Measurements from ENCODE around the gene C1orf105.

- TF ChIP-seq POLR2AphosphoS5 (IDR thresholded peaks at IDR 0.05; ENCODE audit: low read depth, low read length) (no peak), POLR2A (IDR thresholded peaks at IDR 0.05; ENCODE audit: low read depth, low read length) (no peak), SPI1 (IDR thresholded peaks at IDR 0.05; ENCODE audit: low read depth, low read length) (no peak), TAF1 (IDR thresholded peaks at IDR 0.05; ENCODE audit: low read depth, low read length) (no peak), POU2F2 (IDR thresholded peaks at IDR 0.05; ENCODE audit: low read depth, low read length) (no peak)
These were observed 30.5 kb downstream of the C1orf105 start for GRCh38 chr1:172451002-172451443.

All from GM12891 (cell line).